Spleen (tissue), 13 donors: ENCODE measurements around the gene LRRC8D. TPM values are rescaled to one million over a fixed set of nuclear protein-coding genes. Genes with fewer than 3 reads are reported as not detected.
"Not testable (repeated sequence)": the region's sequence is repeated elsewhere in the genome, so short reads cannot be mapped to it uniquely, and the experiment has no call there.

Experiments used
- DNase-seq: peaks from one replicate; pipeline ENCODE4 v3.0.0-alpha.2; 2020
- H3K27ac ChIP-seq, 8 donors: fragments of 200-600 bp; sonication (generic) in 7 of 8; 1 replicate in 4 of 8; 2 replicates in 4 of 8; pipeline versions ENCODE4 v1.5.0 to v1.8.0; 2016 to 2021; ENCODE audit warnings: inconsistent platforms in 4 of 8, mild to moderate bottlenecking in 4 of 8, moderate library complexity in 1 of 8
- H3K27me3 ChIP-seq, 7 donors: fragments of 200-600 bp; sonication (generic) in 6 of 7; replicated peaks in 1 of 7; 1 replicate in 4 of 7; 2 replicates in 3 of 7; pipeline versions ENCODE4 v1.5.0 to v1.8.0; 2016 to 2021; ENCODE audit warnings: inconsistent platforms in 3 of 7, mild to moderate bottlenecking in 1 of 7
- H3K36me3 ChIP-seq, 6 donors: fragments of 200-600 bp; sonication (generic) in 5 of 6; 1 replicate in 4 of 6; 2 replicates in 2 of 6; pipeline versions ENCODE4 v1.5.0 to v1.8.0; 2016 to 2021; ENCODE audit warnings: inconsistent platforms in 2 of 6
- H3K4me1 ChIP-seq, 6 donors: fragments of 200-600 bp; sonication (generic) in 5 of 6; 1 replicate in 3 of 6; 2 replicates in 3 of 6; pipeline versions ENCODE4 v1.5.0 to v1.8.0; 2016 to 2021; ENCODE audit warnings: inconsistent platforms in 3 of 6
- H3K4me3 ChIP-seq, 8 donors: fragments of 200-600 bp; sonication (generic) in 7 of 8; 1 replicate in 4 of 8; 2 replicates in 4 of 8; pipeline versions ENCODE4 v1.5.0 to v1.8.0; 2016 to 2021; ENCODE audit warnings: inconsistent platforms in 4 of 8, mild to moderate bottlenecking in 4 of 8, moderate library complexity in 2 of 8
- H3K9me3 ChIP-seq, 8 donors: fragments of 200-600 bp; sonication (generic) in 7 of 8; 1 replicate in 4 of 8; 2 replicates in 4 of 8; pipeline versions ENCODE4 v1.5.0 to v1.8.0; 2016 to 2021; ENCODE audit warnings: inconsistent platforms in 4 of 8
- POLR2A ChIP-seq, 3 donors: fragments of 450-650 bp; IDR thresholded peaks; one replicate each; pipeline ENCODE4 v1.5.1; 2017; ENCODE audit warnings: antibody characterized with exemption in 3 of 3, mild to moderate bottlenecking in 1 of 3
- POLR2AphosphoS5 ChIP-seq, 3 donors: sonication (generic); formaldehyde crosslinking; IDR thresholded peaks; one replicate each; pipeline ENCODE4 v1.5.1; 2017; ENCODE audit warnings: antibody characterized with exemption in 3 of 3
- WGBS, 5 donors: extraction: QIAGEN DNeasy Blood & Tissue Kit in 3 of 5; methylation state at CpG; one replicate each; pipeline versions ENCODE4 v1.1.5 to v1.1.7; 2013 to 2018; 5-methylcytosine and 5-hydroxymethylcytosine counted together
- intact Hi-C: fragments of 100-400 bp; cut with DNase I; formaldehyde crosslinking; loops from one replicate; pipeline ENCODE4 v1.15.0; 2023; ENCODE audit warnings: low total_unique reads
- long read RNA-seq, 2 donors: transcript quantifications; one replicate each; lab custom pipeline, GENCODE V29; 2026
- polyA plus RNA-seq, 3 donors: library from polyadenylated mRNA; stranded (reverse); fragments of 200-250 nt; gene quantifications; one replicate each; pipeline ENCODE4 v1.2.1, GENCODE V29; 2013
- total RNA-seq, 7 donors: library from RNA; depleted of rRNA in 3 of 7; stranded (reverse); fragments of >200 nt in 3 of 7; fragmentation: NEBNext Ultra II Directional in 4 of 7; extraction: Animal tissue kit (Norgen Biotek cat#: 25700) in 4 of 7; gene quantifications; one replicate each; pipeline versions ENCODE4 v1.1.0 to v1.2.1, GENCODE V29; 2016 to 2021
- TF ChIP-seq, protein P1 (sequence below), 11 experiments: fragments of 200-600 bp in 7 of 11; fragments of 450-650 bp in 4 of 11; sonication (generic) in 4 of 11; IDR thresholded peaks in 8 of 11; conservative IDR thresholded peaks in 3 of 11; 1 replicate in 7 of 11; 2 replicates in 4 of 11; pipeline versions ENCODE4 v1.4.0 to v1.8.0; 2016 to 2021; ENCODE audit warnings: antibody characterized with exemption in 11 of 11, inconsistent platforms in 4 of 11, mild to moderate bottlenecking in 1 of 11
- donor health status: healthy with polysubstance abuse.
- donor health status: DM: no; HTN: no; CAD: no; lungs with moderate emphysema.
- donor health status: DM: no; HTN: no; CAD: no.
- donor health status: Bipolar disorder and iron deficiency.
- donor health status: healthy.
- donor health status: DM: no; HTN: no; CAD: no.
- donor health status: DM: yes; HTN: yes; CAD: no.

Gene LRRC8D
- 10 to 100 TPM; 27.5 to 42.0 (median 37.0) TPM for total RNA-seq
- polyA plus RNA-seq, result 10 to 100 TPM; 12.8 to 14.4 (median 13.6) TPM
- long read RNA-seq, donor 1, partial matches to known transcripts, result 0 of 5 reads
- long read RNA-seq, donor 1, other reads (novel, unspliced or antisense), result 0 of 5 reads
- long read RNA-seq, donor 2, partial matches to known transcripts, result 0 of 3 reads
- long read RNA-seq, donor 2, other reads (novel, unspliced or antisense), result 0 of 3 reads

DNA sequence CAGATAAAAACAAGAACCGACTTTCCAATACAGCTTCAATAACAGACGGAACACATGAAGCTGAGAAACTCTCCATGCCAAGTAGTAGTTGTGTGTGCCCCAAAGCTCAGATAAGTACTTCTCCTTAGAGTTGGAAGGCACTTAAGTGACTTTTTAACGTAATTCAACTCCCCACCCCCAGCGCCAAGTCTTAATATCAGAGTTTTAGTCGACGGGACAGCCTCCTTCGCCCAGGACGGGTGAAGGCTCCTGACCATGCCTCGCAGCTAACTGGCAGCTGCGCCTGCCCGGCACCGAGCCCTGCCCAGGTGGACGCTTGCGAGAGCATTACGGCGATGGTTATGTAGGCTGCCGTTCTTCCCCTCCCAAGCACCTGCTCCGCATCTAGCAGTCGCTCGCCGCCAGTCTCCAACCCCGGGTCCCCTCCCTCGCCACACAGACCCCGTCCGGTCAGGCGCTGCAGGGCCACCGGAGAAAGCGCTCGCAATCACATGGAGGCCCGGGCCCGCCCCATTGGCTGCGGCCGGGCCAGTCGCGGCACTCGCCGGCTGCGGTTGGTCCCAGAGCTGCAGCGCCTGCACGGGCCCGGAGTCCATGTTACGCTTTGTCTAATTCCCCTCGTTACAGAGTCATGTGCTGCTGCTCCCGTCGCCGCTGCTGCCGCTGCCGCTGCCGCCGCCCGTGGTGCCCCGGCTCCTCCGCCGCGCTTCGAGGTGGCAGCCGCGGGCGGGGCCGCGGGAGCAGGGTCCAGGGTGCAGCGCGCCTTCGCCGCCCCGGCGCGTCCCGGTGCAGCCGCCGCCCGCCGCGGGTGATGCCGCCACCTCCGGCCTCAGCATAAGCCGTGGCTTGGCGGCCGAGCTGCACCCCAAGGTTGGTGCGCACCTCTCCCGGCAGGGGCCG, at the start of gene LRRC8D:
TSS of gene LRRC8D (plus strand) at position 611 of the 900 bp plus-strand sequence. CDS start 112,037 bp downstream, outside the sequence.
- Histone ChIP-seq H3K9me3 (no peaks in the 10 kb centered on the region), H3K27ac (peak within 1 kb of the TSS; percentile 79 to 95 (median 92)), H3K27me3 (no peaks in the 10 kb centered on the region), H3K36me3 (peaks cover 0 to 2% (median 0%) of the 10 kb centered on the region in 6 donors), H3K4me3 (peak within 1 kb of the TSS; percentile 85 to 99 (median 94)), H3K4me1 (peaks cover 13 to 81% (median 38%) of the 10 kb centered on the region in 6 donors)
- intact Hi-C loops, result no loop called here
- DNase-seq, result peak; percentile 96
- peak; percentile 73 to 88 (median 86) for TF ChIP-seq POLR2AphosphoS5 (IDR thresholded peaks at IDR 0.05)
- TF ChIP-seq, protein P1, sequence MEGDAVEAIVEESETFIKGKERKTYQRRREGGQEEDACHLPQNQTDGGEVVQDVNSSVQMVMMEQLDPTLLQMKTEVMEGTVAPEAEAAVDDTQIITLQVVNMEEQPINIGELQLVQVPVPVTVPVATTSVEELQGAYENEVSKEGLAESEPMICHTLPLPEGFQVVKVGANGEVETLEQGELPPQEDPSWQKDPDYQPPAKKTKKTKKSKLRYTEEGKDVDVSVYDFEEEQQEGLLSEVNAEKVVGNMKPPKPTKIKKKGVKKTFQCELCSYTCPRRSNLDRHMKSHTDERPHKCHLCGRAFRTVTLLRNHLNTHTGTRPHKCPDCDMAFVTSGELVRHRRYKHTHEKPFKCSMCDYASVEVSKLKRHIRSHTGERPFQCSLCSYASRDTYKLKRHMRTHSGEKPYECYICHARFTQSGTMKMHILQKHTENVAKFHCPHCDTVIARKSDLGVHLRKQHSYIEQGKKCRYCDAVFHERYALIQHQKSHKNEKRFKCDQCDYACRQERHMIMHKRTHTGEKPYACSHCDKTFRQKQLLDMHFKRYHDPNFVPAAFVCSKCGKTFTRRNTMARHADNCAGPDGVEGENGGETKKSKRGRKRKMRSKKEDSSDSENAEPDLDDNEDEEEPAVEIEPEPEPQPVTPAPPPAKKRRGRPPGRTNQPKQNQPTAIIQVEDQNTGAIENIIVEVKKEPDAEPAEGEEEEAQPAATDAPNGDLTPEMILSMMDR (IDR thresholded peaks at IDR 0.05 in 8 of 11, conservative IDR thresholded peaks at IDR 0.05 in 3 of 11), result peak in 1 of 11 experiments; percentile 12
- TF ChIP-seq POLR2A (IDR thresholded peaks at IDR 0.05), result peak in 2 of 3 donors; percentile 44 to 48
- 0 to 2% (median 1%) methylated on average over 12 to 82 of the region's 82 CpGs for WGBS, 5 donors

DNA sequence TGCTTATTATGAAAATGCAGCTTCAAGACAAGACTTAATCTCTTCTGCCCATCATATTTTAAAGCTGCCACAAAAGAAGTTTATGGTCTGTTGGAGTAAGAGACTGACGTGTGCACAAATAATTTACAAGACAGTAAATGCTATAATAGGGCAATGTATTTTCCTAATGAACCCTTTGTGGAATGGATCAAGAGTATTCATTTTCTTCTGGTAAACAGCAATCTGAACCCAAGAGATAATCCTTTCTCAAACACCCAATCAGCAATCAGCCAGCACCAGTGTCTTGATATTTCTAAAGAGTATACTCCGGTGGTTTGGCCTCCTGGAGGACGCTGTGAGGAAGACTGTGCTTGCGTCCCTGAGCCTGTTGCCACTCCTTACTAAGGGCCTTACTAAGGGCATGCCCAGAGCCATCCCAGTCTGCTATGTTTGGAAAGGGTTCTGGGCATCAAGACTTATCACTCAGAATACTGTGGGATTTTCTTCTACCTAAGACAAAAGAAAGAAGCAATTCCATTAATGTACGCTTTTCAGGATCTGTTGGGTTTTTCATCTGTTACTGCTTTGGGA, 48.8 kb upstream of the LRRC8D start:
- TF ChIP-seq, protein P1 (IDR thresholded peaks at IDR 0.05 in 8 of 11, conservative IDR thresholded peaks at IDR 0.05 in 3 of 11), result no peak
- TF ChIP-seq POLR2A (IDR thresholded peaks at IDR 0.05) (no peak), POLR2AphosphoS5 (IDR thresholded peaks at IDR 0.05) (no peak)
- H3K4me1 ChIP-seq, result no peaks in the 10 kb centered on the region
- 88 to 94% (median 90%) methylated on average over 5 of the region's 5 CpGs for WGBS, 5 donors
- no peaks in the 10 kb centered on the region for H3K9me3 ChIP-seq
- H3K4me3 ChIP-seq, result no peak overlapping the region
- H3K27me3 ChIP-seq, result peaks cover 0 to 4% (median 0%) of the 10 kb centered on the region in 7 donors
- no peaks in the 10 kb centered on the region for H3K36me3 ChIP-seq
- intact Hi-C loops, result no loop called here
- no peak for DNase-seq
- H3K27ac ChIP-seq, result no peak overlapping the region

DNA sequence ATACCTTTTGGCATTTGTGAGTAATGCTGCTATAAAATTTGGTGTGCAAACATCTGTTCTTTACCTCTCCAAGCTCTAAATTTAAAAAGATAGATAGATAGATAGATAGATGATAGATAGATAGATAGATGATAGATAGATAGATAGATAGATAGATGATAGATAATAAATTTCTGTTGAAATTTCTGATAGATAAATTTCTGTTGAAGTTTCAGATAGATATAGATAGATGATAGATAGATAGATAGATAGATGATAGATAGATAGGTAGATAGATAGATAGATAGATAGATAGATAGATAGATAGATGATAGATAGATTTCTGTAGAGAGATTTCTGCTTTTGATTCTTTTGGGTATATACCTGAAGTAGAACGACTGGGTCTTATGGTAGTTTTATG, 44.7 kb upstream of the LRRC8D start:
- H3K4me3 ChIP-seq, intact Hi-C loops, DNase-seq, H3K4me1 ChIP-seq, H3K27me3 ChIP-seq, H3K36me3 ChIP-seq, H3K9me3 ChIP-seq, H3K27ac ChIP-seq: not testable (repeated sequence)
- 84 to 97% (median 93%) methylated on average over 1 of the region's 1 CpG for WGBS, 5 donors

DNA sequence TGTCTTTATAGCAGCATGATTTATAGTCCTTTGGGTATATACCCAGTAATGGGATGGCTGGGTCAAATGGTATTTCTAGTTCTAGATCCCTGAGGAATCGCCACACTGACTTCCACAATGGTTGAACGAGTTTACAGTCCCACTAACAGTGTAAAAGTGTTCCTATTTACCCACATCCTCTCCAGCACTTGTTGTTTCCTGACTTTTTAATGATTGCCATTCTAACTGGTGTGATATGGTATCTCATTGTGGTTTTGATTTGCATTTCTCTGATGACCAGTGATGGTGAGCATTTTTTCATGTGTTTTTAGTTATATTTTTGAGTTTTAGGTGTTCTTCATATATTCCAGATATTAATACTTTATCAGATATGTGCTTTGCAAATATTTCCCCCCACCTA, 43.6 kb upstream of the LRRC8D start:
- H3K4me3 ChIP-seq, H3K27ac ChIP-seq, H3K4me1 ChIP-seq, DNase-seq, H3K27me3 ChIP-seq, H3K9me3 ChIP-seq, intact Hi-C loops, H3K36me3 ChIP-seq: not testable (repeated sequence)
- whole genome bisulfite sequencing, 5 donors, result 66 to 92% (median 83%) methylated on average over 2 of the region's 2 CpGs
